GM12873 (cell line): Measurements from ENCODE around the gene METTL13.

Source experiments
- CTCF ChIP-seq: IDR thresholded peaks from 2 replicates; pipeline ENCODE4 v1.5.1; 2012; ENCODE audit warnings: low read depth, mild to moderate bottlenecking, moderate library complexity, low read length, control low read depth; ENCODE audit not compliant: insufficient read depth; ENCODE audit errors: missing control alignments

The METTL13 gene

GRCh38 chr1:171741872-171742576, 39.4 kb upstream of the METTL13 start, which contains the start of gene VAMP4:
Gene VAMP4, minus strand, starts transcription at chr1:171742065. Its CDS starts 3,651 bp downstream, at chr1:171738414.
- no peak for TF ChIP-seq CTCF

DNA sequence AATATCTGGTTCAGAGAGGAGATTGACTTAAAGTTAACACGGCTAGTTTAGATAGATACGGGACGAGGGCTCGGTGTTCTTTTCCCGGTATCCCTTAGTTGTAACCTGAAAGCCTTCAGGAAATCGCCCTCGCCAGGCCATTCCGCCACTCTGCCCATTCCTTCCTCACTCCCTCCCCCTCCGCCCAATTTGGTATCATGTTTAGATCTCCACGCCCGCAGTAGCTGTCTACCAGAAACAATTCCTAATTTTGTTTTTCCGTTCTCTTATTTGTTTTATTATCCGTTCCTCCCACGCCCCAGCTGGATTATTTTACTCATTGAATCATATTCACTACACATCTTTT, 38.9 kb upstream of the METTL13 start:
- TF ChIP-seq CTCF: no peak

- no peak for TF ChIP-seq CTCF
Observed at GRCh38 chr1:171743081-171743870, 38.2 kb upstream of the METTL13 start.

- TF ChIP-seq CTCF: no peak
Observed at GRCh38 chr1:171744986-171745385, 36.5 kb upstream of the METTL13 start.

DNA sequence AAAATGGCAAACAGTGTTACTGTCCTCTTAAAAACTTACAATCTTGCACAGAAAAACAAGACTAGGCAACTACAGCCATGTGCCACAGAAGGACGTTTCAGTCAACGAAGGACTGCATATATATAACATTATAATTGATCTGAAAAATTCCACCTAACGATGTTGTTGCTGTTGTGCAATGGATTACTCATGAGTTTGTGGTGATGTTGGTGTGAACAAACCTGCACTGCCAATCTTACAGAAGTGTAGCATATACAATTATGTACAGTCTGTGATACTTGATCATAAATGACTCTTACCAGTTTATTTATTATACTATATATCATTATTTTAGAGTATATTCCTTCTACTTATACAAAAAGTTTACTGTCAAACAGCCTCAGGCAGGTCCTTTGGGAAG, 32.8 kb upstream of the METTL13 start:
- no peak for TF ChIP-seq CTCF

- TF ChIP-seq CTCF: no peak
Observed at GRCh38 chr1:171751221-171751620, 30.2 kb upstream of the METTL13 start.

GRCh38 chr1:171753182-171753581, 28.3 kb upstream of the METTL13 start:
- no peak for TF ChIP-seq CTCF
